GM12878 (cell line): ENCODE data around the gene SLC35F3. TPM values are rescaled to one million over a fixed set of nuclear protein-coding genes. Genes with fewer than 3 reads are reported as not detected.

Experiments
- ATAC-seq: fragments of 200-7000 bp; cut with Tn5 transposase; 3 replicates; pipeline ENCODE4 v1.9.1; 2020; ENCODE audit warnings: mild to moderate bottlenecking, moderate library complexity
- BruUV-seq: library from RNA; stranded (reverse); fragments of 400-500 nt; replicated peaks from 2 replicates; lab custom pipeline; 2021; lab: Mats Ljungman, UMichigan
- CTCF ChIA-PET: fragments of 300-600 bp; sonication (Branson Sonifier 250); formaldehyde crosslinking; extraction: SDS; loops from one replicate; lab custom pipeline; 2021; ENCODE audit warnings: inconsistent platforms; lab: Yijun Ruan, JAX
- POLR2A ChIA-PET: fragments of 350-600 bp; formaldehyde crosslinking; extraction: SDS; loops from one replicate; lab custom pipeline; 2021; ENCODE audit warnings: inconsistent platforms; lab: Charles Lee
- RAD21 ChIA-PET: fragments of 300-600 bp; sonication (Branson Sonifier 250); formaldehyde crosslinking; loops from one replicate; lab custom pipeline; 2023; ENCODE audit warnings: antibody characterized with exemption; ENCODE audit not compliant: unreplicated experiment; lab: Charles Lee
- SMC1A ChIA-PET: fragments of 300-600 bp; sonication (Branson Sonifier 250); formaldehyde crosslinking; loops from one replicate; lab custom pipeline; 2023; ENCODE audit not compliant: unreplicated experiment, uncharacterized antibody; lab: Charles Lee
- DNase-seq: peaks from one replicate; pipeline ENCODE4 v3.0.0-alpha.2; 2011; ENCODE audit warnings: low read depth, low spot score
- FAIRE-seq: peaks from 3 replicates; lab custom pipeline; 2011; peaks lifted over from hg19 to GRCh38; lab: Jason Lieb, UNC
- H2AFZ ChIP-seq: 2 replicates; pipeline ENCODE4 v1.6.0; 2011; ENCODE audit warnings: low read depth, low read length, control low read depth; ENCODE audit not compliant: control insufficient read depth
- H3K27ac ChIP-seq: 2 replicates; pipeline ENCODE4 v1.5.1; 2011; ENCODE audit warnings: control low read depth; ENCODE audit not compliant: control insufficient read depth, insufficient read depth
- H3K27me3 ChIP-seq, 2 experiments: replicated peaks in 1 of 2; 2 replicates each; pipeline versions ENCODE4 v1.6.0 to v1.6.1; 2011; ENCODE audit warnings: low read length in 1 of 2; ENCODE audit not compliant: control insufficient read depth in 2 of 2, insufficient read depth in 2 of 2
- H3K36me3 ChIP-seq, 2 experiments: 2 replicates each; pipeline ENCODE4 v1.5.1; 2011; ENCODE audit warnings: low read length in 1 of 2; ENCODE audit not compliant: control insufficient read depth in 2 of 2, insufficient read depth in 2 of 2
- H3K4me1 ChIP-seq: 2 replicates; pipeline ENCODE4 v1.6.1; 2011; ENCODE audit warnings: mild to moderate bottlenecking, low read length, moderate library complexity, mixed read lengths; ENCODE audit not compliant: control insufficient read depth, insufficient read depth
- H3K4me2 ChIP-seq: 2 replicates; pipeline ENCODE4 v1.6.0; 2011; ENCODE audit warnings: control low read depth; ENCODE audit not compliant: control insufficient read depth, insufficient read depth
- H3K4me3 ChIP-seq: fragments of 200-600 bp; sonication (generic); 2 replicates; pipeline ENCODE4 v1.5.1; 2016
- H3K79me2 ChIP-seq: 2 replicates; pipeline ENCODE4 v1.6.0; 2011; ENCODE audit warnings: low read length; ENCODE audit not compliant: control insufficient read depth, insufficient read depth
- H3K9ac ChIP-seq: 2 replicates; pipeline ENCODE4 v1.8.0; 2011; ENCODE audit warnings: low read length, control low read depth, mixed read lengths; ENCODE audit not compliant: control insufficient read depth, insufficient read depth
- H3K9me3 ChIP-seq: replicated peaks from 3 replicates; pipeline ENCODE4 v1.5.1; 2011; ENCODE audit warnings: mild to moderate bottlenecking, low read length; ENCODE audit not compliant: control insufficient read depth, insufficient read depth
- H4K20me1 ChIP-seq: 2 replicates; pipeline ENCODE4 v1.6.0; 2011; ENCODE audit not compliant: control insufficient read depth, insufficient read depth
- BCL11A ChIP-seq: IDR thresholded peaks from 2 replicates; pipeline ENCODE4 v1.6.1; 2011; ENCODE audit warnings: low read depth, low read length
- CBX5 ChIP-seq: sonication (generic); IDR thresholded peaks from 2 replicates; pipeline ENCODE4 v1.6.1; 2016; ENCODE audit warnings: low read depth, moderate library complexity, mild to moderate bottlenecking, inconsistent platforms
- CEBPB ChIP-seq, 2 experiments: fragments of 150-350 bp in 1 of 2; IDR thresholded peaks; 2 replicates each; pipeline ENCODE4 v1.6.1; 2012 to 2014; ENCODE audit warnings: low read depth in 2 of 2, low read length in 2 of 2, borderline replicate concordance in 1 of 2, inconsistent platforms in 1 of 2
- CHD4 ChIP-seq: fragments of 200-600 bp; sonication (generic); IDR thresholded peaks from 2 replicates; pipeline ENCODE4 v1.6.1; 2016; ENCODE audit warnings: mild to moderate bottlenecking
- FOS ChIP-seq: IDR thresholded peaks from 3 replicates; pipeline ENCODE4 v1.6.1; 2011; ENCODE audit warnings: borderline replicate concordance; ENCODE audit not compliant: insufficient read length; ENCODE audit errors: extremely low read depth
- MEF2B ChIP-seq: fragments of 450-650 bp; IDR thresholded peaks from 2 replicates; pipeline ENCODE4 v1.6.1; 2018; ENCODE audit warnings: mild to moderate bottlenecking, moderate library complexity; ENCODE audit not compliant: partially characterized antibody, poor library complexity, severe bottlenecking
- MXI1 ChIP-seq: fragments of 150-350 bp; IDR thresholded peaks from 2 replicates; pipeline ENCODE4 v1.6.1; 2011; ENCODE audit warnings: low read depth, mild to moderate bottlenecking, inconsistent platforms, low read length, improper control_type of control experiment
- POLR2AphosphoS5 ChIP-seq: IDR thresholded peaks from 2 replicates; pipeline ENCODE4 v1.6.1; 2011; ENCODE audit warnings: mild to moderate bottlenecking, low read length, inconsistent platforms
- POU2F2 ChIP-seq: IDR thresholded peaks from 3 replicates; pipeline ENCODE4 v1.6.1; 2011; ENCODE audit warnings: low read depth, mild to moderate bottlenecking, low read length, borderline replicate concordance
- RCOR1 ChIP-seq: conservative IDR thresholded peaks from 2 replicates; pipeline ENCODE4 v1.6.1; 2012; ENCODE audit warnings: low read depth, low read length, improper control_type of control experiment
- SIX5 ChIP-seq: IDR thresholded peaks from 2 replicates; pipeline ENCODE4 v1.6.1; 2011; ENCODE audit warnings: mild to moderate bottlenecking, low read depth, low read length, moderate library complexity; ENCODE audit not compliant: severe bottlenecking
- SMAD5 ChIP-seq: IDR thresholded peaks from 2 replicates; pipeline ENCODE4 v1.6.1; 2016; ENCODE audit warnings: antibody characterized with exemption, low read depth
- SREBF1 ChIP-seq: IDR thresholded peaks from 2 replicates; pipeline ENCODE4 v1.6.1; 2012; ENCODE audit warnings: mild to moderate bottlenecking, low read length
- YBX1 ChIP-seq: fragments of 450-650 bp; IDR thresholded peaks from 2 replicates; pipeline ENCODE4 v1.6.1; 2016; ENCODE audit warnings: antibody characterized with exemption
- WGBS: methylation state at CpG from one replicate; pipeline ENCODE4 v1.1.6; 2016; ENCODE audit warnings: low lambda C conversion rate; ENCODE audit not compliant: insufficient replicate concordance, insufficient coverage; ENCODE audit errors: missing lambda C conversion rate; 5-methylcytosine and 5-hydroxymethylcytosine counted together
- in situ Hi-C: fragments of 300-500 bp; cut with MboI; formaldehyde crosslinking; loops from 9 replicates; pipeline ENCODE4 v1.14.3; 2018; ENCODE audit warnings: mixed read lengths
- intact Hi-C: fragments of 100-400 bp; cut with micrococcal nuclease; formaldehyde crosslinking; loops from one replicate; pipeline ENCODE4 v1.14.2; 2022; ENCODE audit not compliant: unreplicated experiment
- polyA plus RNA-seq, 11 experiments: library from polyadenylated mRNA; depleted of rRNA in 4 of 11; unstranded in 6 of 11; stranded (reverse) in 5 of 11; fragments of >200 nt; fragmentation: Nextera tagmentation in 4 of 11; fragmentation: Illumina TruSeq in 1 of 11; extraction: Ambion mirVana in 4 of 11; extraction: Trizol in 1 of 11; gene quantifications; 1 replicate in 1 of 11; 2 replicates in 10 of 11; pipeline versions ENCODE4 v1.2.1 to v1.2.3, GENCODE V29; 2011 to 2016; ENCODE audit warnings: inconsistent platforms in 2 of 11, missing spikeins in 2 of 11, low read depth in 1 of 11
- total RNA-seq, 4 experiments: library from RNA; depleted of rRNA in 3 of 4; stranded (reverse); fragments of >200 nt in 3 of 4; fragmentation: Illumina TruSeq in 1 of 4; extraction: Trizol in 1 of 4; gene quantifications; 2 replicates each; pipeline versions ENCODE4 v1.2.1 to v1.2.3, GENCODE V29; 2013 to 2021
- TF ChIP-seq, protein P1 (sequence below): IDR thresholded peaks from 2 replicates; pipeline ENCODE4 v1.6.1; 2011; ENCODE audit warnings: low read depth, mild to moderate bottlenecking, low read length, moderate library complexity, borderline replicate concordance; ENCODE audit errors: extremely low read depth
- TF ChIP-seq, protein P2 (sequence below): fragments of 450-650 bp; conservative IDR thresholded peaks from 2 replicates; pipeline ENCODE4 v1.6.1; 2017; ENCODE audit warnings: mild to moderate bottlenecking, moderate library complexity
- TF ChIP-seq, protein P3 (sequence below): fragments of 450-650 bp; IDR thresholded peaks from 2 replicates; pipeline ENCODE4 v1.6.1; 2018; ENCODE audit warnings: borderline replicate concordance, mild to moderate bottlenecking; ENCODE audit not compliant: partially characterized antibody

The SLC35F3 gene
- total and polyA plus RNA-seq, 10 of the 15 experiments (the other 5 are each of a cell fraction or from before 2014, with no cell fraction given): 1.0 to 8.6 (median 5.7) TPM

DNA sequence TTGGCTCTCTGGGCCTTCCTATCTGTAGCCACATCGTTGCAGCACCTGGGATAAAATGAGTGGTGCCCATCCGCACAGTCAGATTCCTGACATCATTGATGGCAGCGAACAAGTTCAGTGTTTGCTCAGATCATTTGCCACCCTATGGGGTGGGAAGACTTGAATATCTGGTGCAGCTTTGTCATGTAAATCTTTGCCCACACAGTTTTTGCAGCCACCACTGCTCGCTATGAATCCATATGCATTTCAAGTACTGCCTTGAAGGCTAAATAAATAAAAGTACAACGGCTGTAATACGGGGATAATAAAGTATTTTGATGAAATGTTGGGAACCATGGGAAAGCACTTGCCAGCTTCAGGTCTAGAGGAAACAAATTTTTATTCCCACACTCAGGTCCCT, 412.5 kb downstream of the SLC35F3 start:
- no peak for DNase-seq
- no peak overlapping the region for H3K27ac ChIP-seq
- TF ChIP-seq CBX5 (no peak), MEF2B (no peak), CHD4 (no peak), RCOR1 (no peak), SMAD5 (no peak), FOS (no peak), SIX5 (no peak), SREBF1 (no peak), MXI1 (no peak), POU2F2 (no peak), YBX1 (no peak), CEBPB (IDR thresholded peaks at IDR 0.05; ENCODE audit: borderline replicate concordance in 1 of 2, low read depth in 2 of 2, low read length in 2 of 2) (no peak), POLR2AphosphoS5 (no peak), BCL11A (no peak)
- TF ChIP-seq, protein P1, sequence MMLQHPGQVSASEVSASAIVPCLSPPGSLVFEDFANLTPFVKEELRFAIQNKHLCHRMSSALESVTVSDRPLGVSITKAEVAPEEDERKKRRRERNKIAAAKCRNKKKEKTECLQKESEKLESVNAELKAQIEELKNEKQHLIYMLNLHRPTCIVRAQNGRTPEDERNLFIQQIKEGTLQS: no peak
- TF ChIP-seq, protein P2, sequence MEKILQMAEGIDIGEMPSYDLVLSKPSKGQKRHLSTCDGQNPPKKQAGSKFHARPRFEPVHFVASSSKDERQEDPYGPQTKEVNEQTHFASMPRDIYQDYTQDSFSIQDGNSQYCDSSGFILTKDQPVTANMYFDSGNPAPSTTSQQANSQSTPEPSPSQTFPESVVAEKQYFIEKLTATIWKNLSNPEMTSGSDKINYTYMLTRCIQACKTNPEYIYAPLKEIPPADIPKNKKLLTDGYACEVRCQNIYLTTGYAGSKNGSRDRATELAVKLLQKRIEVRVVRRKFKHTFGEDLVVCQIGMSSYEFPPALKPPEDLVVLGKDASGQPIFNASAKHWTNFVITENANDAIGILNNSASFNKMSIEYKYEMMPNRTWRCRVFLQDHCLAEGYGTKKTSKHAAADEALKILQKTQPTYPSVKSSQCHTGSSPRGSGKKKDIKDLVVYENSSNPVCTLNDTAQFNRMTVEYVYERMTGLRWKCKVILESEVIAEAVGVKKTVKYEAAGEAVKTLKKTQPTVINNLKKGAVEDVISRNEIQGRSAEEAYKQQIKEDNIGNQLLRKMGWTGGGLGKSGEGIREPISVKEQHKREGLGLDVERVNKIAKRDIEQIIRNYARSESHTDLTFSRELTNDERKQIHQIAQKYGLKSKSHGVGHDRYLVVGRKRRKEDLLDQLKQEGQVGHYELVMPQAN: no peak
- TF ChIP-seq, protein P3, sequence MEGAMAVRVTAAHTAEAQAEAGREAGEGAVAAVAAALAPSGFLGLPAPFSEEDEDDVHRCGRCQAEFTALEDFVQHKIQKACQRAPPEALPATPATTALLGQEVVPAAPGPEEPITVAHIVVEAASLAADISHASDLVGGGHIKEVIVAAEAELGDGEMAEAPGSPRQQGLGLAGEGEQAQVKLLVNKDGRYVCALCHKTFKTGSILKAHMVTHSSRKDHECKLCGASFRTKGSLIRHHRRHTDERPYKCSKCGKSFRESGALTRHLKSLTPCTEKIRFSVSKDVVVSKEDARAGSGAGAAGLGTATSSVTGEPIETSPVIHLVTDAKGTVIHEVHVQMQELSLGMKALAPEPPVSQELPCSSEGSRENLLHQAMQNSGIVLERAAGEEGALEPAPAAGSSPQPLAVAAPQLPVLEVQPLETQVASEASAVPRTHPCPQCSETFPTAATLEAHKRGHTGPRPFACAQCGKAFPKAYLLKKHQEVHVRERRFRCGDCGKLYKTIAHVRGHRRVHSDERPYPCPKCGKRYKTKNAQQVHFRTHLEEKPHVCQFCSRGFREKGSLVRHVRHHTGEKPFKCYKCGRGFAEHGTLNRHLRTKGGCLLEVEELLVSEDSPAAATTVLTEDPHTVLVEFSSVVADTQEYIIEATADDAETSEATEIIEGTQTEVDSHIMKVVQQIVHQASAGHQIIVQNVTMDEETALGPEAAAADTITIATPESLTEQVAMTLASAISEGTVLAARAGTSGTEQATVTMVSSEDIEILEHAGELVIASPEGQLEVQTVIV: no peak
- TF ChIP-seq, all 136 proteins: peak for 0
- no peaks in the 10 kb centered on the region for H3K79me2 ChIP-seq
- ATAC-seq (no peak), FAIRE-seq (no peak)
- no peaks in the 10 kb centered on the region for H3K36me3 ChIP-seq
- H3K4me3 ChIP-seq: no peak overlapping the region
- no peaks in the 10 kb centered on the region for H4K20me1 ChIP-seq
- no peaks in the 10 kb centered on the region; a peak in 1 of 4 replicates for H3K27me3 ChIP-seq
- H3K9ac ChIP-seq: no peak overlapping the region
- in situ Hi-C loops: loop anchor here (25.0 kb wide), 1 partner anchor 105 kb away; no protein-coding TSS in a partner anchor
- RAD21 ChIA-PET: no interaction called here
- SMC1A ChIA-PET: no interaction called here
- intact Hi-C loops: no loop called here
- H3K4me2 ChIP-seq: no peak overlapping the region
- CTCF ChIA-PET: interaction anchor here (11.7 kb wide), 1 partner anchor 9 kb away, joined by 127 read pairs; no protein-coding TSS in a partner anchor
- no peaks in the 10 kb centered on the region for H3K9me3 ChIP-seq
- no TSS peak for BruUV-seq
- H3K4me1 ChIP-seq: no peaks in the 10 kb centered on the region; the same call in 1 of the 2 replicates
- WGBS: 28% methylated on average over 6 of the region's 6 CpGs
- H2AFZ ChIP-seq: no peak overlapping the region
- POLR2A ChIA-PET: no interaction called here
